Measurements from ENCODE around the gene DNAJC1.

DNA sequence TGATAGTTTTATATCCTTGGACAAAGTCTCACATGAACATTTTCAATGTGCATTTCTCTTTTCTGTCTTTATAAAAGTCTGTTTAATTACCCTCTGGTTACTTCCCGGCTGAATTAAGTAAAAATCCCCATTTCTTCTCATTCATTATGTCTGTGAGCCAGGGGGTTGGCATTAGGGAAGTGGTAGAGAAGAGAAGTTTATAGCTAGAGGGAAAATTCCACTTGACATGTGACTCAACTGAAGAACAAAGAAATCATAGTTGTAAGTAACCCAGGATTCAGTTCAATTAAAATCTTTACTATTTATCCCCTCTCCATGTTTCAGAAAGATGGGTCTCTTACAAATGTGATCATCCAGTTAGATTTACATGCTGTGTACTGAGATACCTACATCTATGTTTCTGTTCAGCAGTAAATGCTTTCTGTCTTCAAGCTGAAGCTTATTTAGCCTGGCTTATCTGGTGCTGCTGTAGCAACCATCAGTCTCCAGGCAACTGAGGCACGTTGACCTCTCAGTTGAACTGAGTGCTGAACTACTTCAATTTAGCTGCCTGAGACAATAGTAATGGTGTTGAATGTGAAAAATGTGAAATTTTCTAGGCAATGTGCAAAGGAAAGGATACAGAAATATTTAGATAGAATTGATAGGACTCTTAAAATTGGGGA lies 287.9 kb downstream of the DNAJC1 start:
- TF ChIP-seq, protein P1, sequence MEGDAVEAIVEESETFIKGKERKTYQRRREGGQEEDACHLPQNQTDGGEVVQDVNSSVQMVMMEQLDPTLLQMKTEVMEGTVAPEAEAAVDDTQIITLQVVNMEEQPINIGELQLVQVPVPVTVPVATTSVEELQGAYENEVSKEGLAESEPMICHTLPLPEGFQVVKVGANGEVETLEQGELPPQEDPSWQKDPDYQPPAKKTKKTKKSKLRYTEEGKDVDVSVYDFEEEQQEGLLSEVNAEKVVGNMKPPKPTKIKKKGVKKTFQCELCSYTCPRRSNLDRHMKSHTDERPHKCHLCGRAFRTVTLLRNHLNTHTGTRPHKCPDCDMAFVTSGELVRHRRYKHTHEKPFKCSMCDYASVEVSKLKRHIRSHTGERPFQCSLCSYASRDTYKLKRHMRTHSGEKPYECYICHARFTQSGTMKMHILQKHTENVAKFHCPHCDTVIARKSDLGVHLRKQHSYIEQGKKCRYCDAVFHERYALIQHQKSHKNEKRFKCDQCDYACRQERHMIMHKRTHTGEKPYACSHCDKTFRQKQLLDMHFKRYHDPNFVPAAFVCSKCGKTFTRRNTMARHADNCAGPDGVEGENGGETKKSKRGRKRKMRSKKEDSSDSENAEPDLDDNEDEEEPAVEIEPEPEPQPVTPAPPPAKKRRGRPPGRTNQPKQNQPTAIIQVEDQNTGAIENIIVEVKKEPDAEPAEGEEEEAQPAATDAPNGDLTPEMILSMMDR (IDR thresholded peaks at IDR 0.05; ENCODE audit: low read length): no peak
- no peak for TF ChIP-seq EZH2 (IDR thresholded peaks at IDR 0.05; ENCODE audit: borderline replicate concordance, low read length)
